Coronary artery (tissue), 2 donors: ENCODE data around the gene ZNF101.

Experiments
- DNase-seq: peaks from one replicate; pipeline ENCODE4 v3.0.0-alpha.2; 2017; ENCODE audit warnings: low spot score
- H3K27ac ChIP-seq, 2 donors: fragments of 200-600 bp; sonication (generic); one replicate each; pipeline ENCODE4 v1.5.1; 2016 to 2019
- H3K4me3 ChIP-seq: fragments of 200-600 bp; sonication (generic); 2 replicates; pipeline ENCODE4 v1.5.1; 2016; ENCODE audit warnings: mild to moderate bottlenecking, moderate library complexity
- TF ChIP-seq, protein P1 (sequence below): fragments of 200-600 bp; sonication (generic); IDR thresholded peaks from one replicate; pipeline ENCODE4 v1.5.1; 2019; ENCODE audit warnings: antibody characterized with exemption

ZNF101 gene

DNA sequence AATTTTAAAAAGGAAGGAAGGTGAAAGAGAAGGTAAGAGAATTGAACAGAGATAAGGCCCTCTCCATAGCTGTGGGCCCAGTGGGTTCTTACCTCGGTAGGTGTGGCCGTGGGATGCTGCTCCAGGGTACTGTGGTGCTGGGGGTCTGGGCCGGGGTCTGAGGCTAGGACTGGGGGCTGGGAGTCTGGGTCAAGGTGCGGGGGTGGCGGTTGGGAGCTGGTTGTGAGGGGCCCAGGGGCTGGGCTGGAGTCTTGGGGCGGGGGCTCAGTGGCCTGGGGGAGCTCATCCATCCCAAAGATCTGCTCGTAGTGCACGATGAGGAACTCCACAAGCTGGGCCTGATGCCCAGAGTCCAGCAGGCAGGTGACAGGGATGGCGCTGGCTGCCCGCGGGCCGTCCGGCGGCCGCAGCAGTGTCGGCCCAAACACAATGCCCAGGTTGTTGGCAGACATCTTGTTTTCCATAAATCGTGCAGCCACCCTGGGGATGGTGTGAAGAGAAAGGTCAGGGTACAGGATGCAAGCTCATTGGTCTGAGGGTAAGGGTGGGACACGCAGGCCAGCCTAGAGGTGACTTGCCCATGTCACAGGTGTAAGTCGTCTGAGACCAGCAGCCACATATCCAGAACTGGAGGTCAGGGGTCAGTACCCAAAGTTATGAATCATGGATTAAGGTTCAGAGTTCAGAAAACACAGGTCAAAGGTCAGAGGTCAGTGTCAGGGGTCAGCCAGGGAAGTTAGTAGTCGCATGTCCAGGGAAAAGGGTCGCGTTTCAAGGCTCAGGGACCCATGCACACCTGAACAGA is 34.7 kb upstream of the ZNF101 start:
- Histone ChIP-seq H3K27ac (no peak overlapping the region), H3K4me3 (no peak overlapping the region)
- TF ChIP-seq, protein P1, sequence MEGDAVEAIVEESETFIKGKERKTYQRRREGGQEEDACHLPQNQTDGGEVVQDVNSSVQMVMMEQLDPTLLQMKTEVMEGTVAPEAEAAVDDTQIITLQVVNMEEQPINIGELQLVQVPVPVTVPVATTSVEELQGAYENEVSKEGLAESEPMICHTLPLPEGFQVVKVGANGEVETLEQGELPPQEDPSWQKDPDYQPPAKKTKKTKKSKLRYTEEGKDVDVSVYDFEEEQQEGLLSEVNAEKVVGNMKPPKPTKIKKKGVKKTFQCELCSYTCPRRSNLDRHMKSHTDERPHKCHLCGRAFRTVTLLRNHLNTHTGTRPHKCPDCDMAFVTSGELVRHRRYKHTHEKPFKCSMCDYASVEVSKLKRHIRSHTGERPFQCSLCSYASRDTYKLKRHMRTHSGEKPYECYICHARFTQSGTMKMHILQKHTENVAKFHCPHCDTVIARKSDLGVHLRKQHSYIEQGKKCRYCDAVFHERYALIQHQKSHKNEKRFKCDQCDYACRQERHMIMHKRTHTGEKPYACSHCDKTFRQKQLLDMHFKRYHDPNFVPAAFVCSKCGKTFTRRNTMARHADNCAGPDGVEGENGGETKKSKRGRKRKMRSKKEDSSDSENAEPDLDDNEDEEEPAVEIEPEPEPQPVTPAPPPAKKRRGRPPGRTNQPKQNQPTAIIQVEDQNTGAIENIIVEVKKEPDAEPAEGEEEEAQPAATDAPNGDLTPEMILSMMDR: no peak
- DNase-seq: no peak

DNA sequence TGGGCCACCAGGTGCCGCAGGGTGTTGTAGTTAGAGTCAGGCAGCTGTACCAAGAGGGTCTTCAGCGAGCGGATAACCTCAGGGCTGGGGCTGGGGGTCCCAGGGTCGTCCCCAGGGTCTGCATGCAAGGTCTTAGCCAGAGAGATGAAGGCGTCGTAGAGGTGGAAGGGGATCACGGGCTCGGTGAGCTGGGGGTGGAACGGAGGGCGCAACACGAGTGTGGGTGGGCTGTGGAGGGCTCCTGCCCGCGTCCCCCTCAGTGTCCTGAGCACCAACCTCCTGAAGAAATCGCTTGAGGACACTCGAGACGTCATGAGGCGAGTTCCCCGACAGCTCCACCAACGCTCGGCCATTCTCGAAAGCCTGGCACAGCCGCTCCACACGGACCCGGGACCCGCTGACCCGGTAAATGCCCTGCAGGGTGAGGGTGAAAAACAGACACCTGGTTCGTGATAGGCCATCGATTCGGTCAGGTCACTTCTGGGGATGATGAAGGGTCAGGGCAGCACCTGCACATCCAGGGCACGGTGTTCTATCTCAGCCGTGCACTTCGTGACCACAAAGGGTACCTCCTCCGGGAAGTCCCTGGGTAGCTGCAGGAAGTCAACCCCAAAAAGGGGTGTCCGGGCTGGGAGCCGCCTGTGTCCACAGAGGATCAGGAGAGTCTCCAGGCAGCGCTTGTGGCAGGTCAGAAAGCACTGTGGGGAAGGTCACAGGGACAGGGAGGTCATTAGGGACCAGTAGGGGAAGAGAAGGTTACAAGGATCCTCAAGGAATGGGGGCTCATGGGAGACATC is 33.9 kb upstream of the ZNF101 start:
- Histone ChIP-seq H3K27ac (no peak overlapping the region), H3K4me3 (no peak overlapping the region)
- no peak for DNase-seq
- TF ChIP-seq, protein P1: no peak

DNA sequence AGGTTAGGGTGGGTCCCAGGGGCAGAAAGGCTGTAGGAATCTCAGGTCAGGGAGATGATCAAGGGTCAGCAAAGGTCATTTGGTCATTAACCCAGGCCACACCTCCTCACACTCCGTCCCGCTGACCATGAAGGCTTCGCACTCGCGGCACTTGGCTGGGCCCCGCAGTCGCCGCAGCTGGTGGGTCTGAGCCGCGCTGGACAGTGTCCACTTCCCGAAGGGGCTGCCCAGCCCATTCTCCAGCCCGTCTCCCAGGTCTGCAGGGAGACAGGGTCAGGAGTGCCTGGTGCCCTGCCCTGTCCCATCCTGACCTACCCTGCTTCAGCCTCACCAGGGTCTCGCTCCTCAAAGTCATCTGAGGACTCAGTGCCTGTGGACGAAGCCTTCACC is 33.3 kb upstream of the ZNF101 start:
- Histone ChIP-seq H3K27ac (no peak overlapping the region), H3K4me3 (no peak overlapping the region)
- no peak for DNase-seq
- TF ChIP-seq, protein P1: no peak

DNA sequence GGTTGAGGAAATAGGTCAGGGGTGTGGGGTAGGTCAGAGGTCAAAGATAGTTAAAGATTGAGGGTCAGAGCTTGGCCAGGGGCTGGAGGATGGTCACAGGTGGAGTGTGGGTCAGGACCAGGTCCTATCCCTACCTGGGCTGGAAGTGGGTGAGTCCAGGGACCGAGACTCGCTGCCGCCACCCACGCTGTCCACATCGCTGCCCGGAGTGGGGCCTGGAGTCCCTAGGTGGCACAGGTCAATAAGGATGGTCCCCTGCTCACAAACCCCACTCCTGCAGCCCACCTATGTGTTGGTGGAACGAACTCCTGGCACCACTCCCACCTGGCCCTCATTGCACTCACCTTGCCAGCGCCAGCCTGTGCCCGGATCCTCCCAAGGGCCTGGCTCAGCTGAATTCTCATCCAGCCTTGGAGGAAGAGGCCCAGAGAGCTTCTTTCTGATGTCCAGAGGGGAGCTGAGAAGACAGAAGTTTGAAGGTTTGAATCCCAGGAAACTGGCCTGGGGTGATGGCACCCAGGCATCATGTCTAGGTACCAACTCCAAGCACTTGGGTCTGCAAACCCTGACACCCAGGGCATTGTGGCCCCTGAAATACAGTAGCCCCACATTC is 32.0 kb upstream of the ZNF101 start:
- TF ChIP-seq, protein P1: no peak
- Histone ChIP-seq H3K4me3 (no peak overlapping the region), H3K27ac (no peak overlapping the region)
- no peak for DNase-seq

DNA sequence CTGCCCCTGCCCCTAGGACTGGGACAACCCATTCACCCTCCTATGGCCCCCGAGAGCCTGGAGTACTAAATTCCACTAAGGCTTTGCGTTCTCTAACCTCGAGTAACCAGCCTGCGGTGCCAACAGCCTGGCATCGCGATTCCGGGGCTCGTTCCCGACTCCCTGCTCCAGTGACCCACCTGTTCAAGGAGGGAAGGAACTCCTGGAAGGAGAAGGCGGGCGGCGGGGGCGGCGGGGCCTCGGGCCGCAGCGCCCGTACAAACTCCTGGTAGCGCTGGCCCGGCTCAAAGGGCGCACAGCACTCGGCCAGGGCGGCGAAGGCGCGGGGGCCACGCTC is 31.5 kb upstream of the ZNF101 start:
- Histone ChIP-seq H3K27ac (no peak overlapping the region), H3K4me3 (no peak overlapping the region)
- TF ChIP-seq, protein P1: no peak
- DNase-seq: no peak

DNA sequence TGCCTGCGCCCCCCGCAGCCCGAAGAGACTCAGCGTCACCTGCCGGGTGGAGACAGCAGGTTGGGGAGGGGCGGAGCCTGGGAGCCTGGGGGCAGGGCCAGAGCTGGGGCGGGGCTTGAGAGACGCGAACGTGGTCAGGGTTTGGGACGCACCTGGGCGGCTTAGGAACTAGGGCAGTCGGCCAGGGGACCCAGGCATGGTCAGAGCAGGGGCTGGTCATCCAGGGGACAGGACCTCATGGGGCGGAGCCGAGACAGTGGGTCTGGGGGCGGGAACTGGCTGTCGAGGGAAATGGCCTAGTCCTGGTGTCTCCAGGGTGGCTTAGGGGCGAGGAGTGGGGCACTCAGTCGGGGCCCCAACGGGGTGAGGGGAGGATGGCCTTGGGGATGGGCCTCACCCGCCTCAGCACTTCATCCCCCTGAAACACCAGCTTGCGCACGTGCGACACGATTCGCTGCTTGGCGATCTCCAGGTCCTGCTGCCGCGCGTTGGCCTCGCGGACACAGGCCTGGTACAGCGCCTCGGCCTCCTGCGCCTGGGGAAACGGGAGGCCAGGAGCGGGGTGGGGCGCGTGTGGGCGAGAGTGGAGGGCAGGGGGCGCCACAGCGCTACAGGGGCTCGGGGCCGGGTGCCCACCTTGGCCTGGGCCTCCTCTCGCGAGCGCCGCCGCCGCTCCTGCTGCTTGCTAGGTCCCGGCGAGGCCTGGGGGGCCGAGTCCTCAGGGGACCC is 31.0 kb upstream of the ZNF101 start:
- H3K27ac ChIP-seq: no peak overlapping the region
- DNase-seq: no peak
- H3K4me3 ChIP-seq: no peak overlapping the region
- TF ChIP-seq, protein P1: no peak
